Measurements from ENCODE around the gene TKTL2.

The TKTL2 gene

GRCh38 chr4:163473576-163473975 lies at the start of gene TKTL2:
TKTL2 (minus strand) TSS chr4:163473754; CDS start chr4:163473734, 20 bp downstream.
- DNase-seq (ENCODE audit: low spot score), result no peak
- FAIRE-seq, result no peak

GRCh38 chr4:163515198-163515597 lies 41.6 kb upstream of the TKTL2 start:
- FAIRE-seq (no peak), DNase-seq (ENCODE audit: low spot score) (no peak)

GRCh38 chr4:163505374-163505773 lies 31.8 kb upstream of the TKTL2 start:
- DNase-seq (ENCODE audit: low spot score) (no peak), FAIRE-seq (no peak)

- no peak for FAIRE-seq
- DNase-seq (ENCODE audit: low spot score), result no peak
Measured at GRCh38 chr4:163500586-163500985, 27.0 kb upstream of the TKTL2 start.

- no peak for DNase-seq (ENCODE audit: low spot score)
- no peak for FAIRE-seq
Measured at GRCh38 chr4:163495900-163496299, 22.3 kb upstream of the TKTL2 start.

GRCh38 chr4:163494360-163495241 lies 21.0 kb upstream of the TKTL2 start, which contains the start of gene TMA16:
TMA16 (plus strand) TSS chr4:163494690; CDS start chr4:163494802, 112 bp downstream.
- peak; percentile 77 for DNase-seq (ENCODE audit: low spot score)
- FAIRE-seq, result no peak

GRCh38 chr4:163493643-163494359 lies 20.2 kb upstream of the TKTL2 start:
- no peak for FAIRE-seq
- no peak for DNase-seq (ENCODE audit: low spot score)

- no peak for FAIRE-seq
- DNase-seq (ENCODE audit: low spot score), result no peak
Measured at GRCh38 chr4:163492951-163493504, 19.5 kb upstream of the TKTL2 start.

- FAIRE-seq (no peak), DNase-seq (ENCODE audit: low spot score) (no peak)
Measured at GRCh38 chr4:163489929-163490328, 16.4 kb upstream of the TKTL2 start.

- DNase-seq (ENCODE audit: low spot score) (no peak), FAIRE-seq (no peak)
Measured at GRCh38 chr4:163486321-163486720, 12.8 kb upstream of the TKTL2 start.

- FAIRE-seq, result no peak
- DNase-seq (ENCODE audit: low spot score), result no peak
Measured at GRCh38 chr4:163485589-163485988, 12.0 kb upstream of the TKTL2 start.

- no peak for FAIRE-seq
- no peak for DNase-seq (ENCODE audit: low spot score)
Measured at GRCh38 chr4:163484906-163485305, 11.4 kb upstream of the TKTL2 start.

- DNase-seq (ENCODE audit: low spot score) (no peak), FAIRE-seq (no peak)
Measured at GRCh38 chr4:163482190-163482589, 8.6 kb upstream of the TKTL2 start.

GRCh38 chr4:163476761-163477438 lies 3.3 kb upstream of the TKTL2 start:
- no peak for DNase-seq (ENCODE audit: low spot score)
- no peak for FAIRE-seq

GRCh38 chr4:163474027-163474426 lies 473 bp upstream of the TKTL2 start:
- no peak for FAIRE-seq
- no peak for DNase-seq (ENCODE audit: low spot score)

GRCh38 chr4:163473130-163473529 lies 424 bp downstream of the TKTL2 start:
- DNase-seq (ENCODE audit: low spot score) (no peak), FAIRE-seq (no peak)

GRCh38 chr4:163470391-163470790 lies 3.2 kb downstream of the TKTL2 start:
- FAIRE-seq, result no peak
- no peak for DNase-seq (ENCODE audit: low spot score)

- DNase-seq (ENCODE audit: low spot score) (no peak), FAIRE-seq (no peak)
Measured at GRCh38 chr4:163467082-163467770, 6.3 kb downstream of the TKTL2 start.

- FAIRE-seq, result no peak
- DNase-seq (ENCODE audit: low spot score), result no peak
Measured at GRCh38 chr4:163462556-163462955, 11.0 kb downstream of the TKTL2 start.

- DNase-seq (ENCODE audit: low spot score) (peak; percentile 34), FAIRE-seq (peak; percentile 51)
Measured at GRCh38 chr4:163448540-163449203, 24.9 kb downstream of the TKTL2 start.
